H9 (cell line): ENCODE results near the gene WDR73. TPM values are rescaled to one million over a fixed set of nuclear protein-coding genes. Genes with fewer than 3 reads are reported as not detected.
A peak's percentile ranks its signal among the peaks of the same experiment; 100 is the strongest.

Experiments used
- DNase-seq: peaks from one replicate; pipeline ENCODE4 v3.0.0-alpha.2; 2017
- H2AFZ ChIP-seq: one replicate; pipeline ENCODE4 v1.6.1; 2013; ENCODE audit warnings: mild to moderate bottlenecking, low read length, control low read depth, moderate library complexity
- H2AK5ac ChIP-seq: 2 replicates; pipeline ENCODE4 v1.6.1; 2013; ENCODE audit warnings: low read length, control low read depth, mixed read lengths; ENCODE audit not compliant: insufficient read length
- H2BK120ac ChIP-seq: one replicate; pipeline ENCODE4 v1.6.1; 2013; ENCODE audit warnings: low read depth, mild to moderate bottlenecking, low read length, control low read depth, inconsistent platforms; ENCODE audit not compliant: poor library complexity, severe bottlenecking
- H2BK12ac ChIP-seq: 2 replicates; pipeline ENCODE4 v1.6.1; 2013; ENCODE audit warnings: low read length, control low read depth, mixed read lengths, low read depth; ENCODE audit not compliant: insufficient read length
- H2BK15ac ChIP-seq: 2 replicates; pipeline ENCODE4 v1.6.1; 2013; ENCODE audit warnings: low read depth, low read length, control low read depth
- H2BK20ac ChIP-seq: one replicate; pipeline ENCODE4 v1.6.1; 2013; ENCODE audit warnings: low read depth, mild to moderate bottlenecking, low read length, control low read depth, inconsistent platforms; ENCODE audit not compliant: poor library complexity, severe bottlenecking
- H2BK5ac ChIP-seq: 2 replicates; pipeline ENCODE4 v1.6.1; 2013; ENCODE audit warnings: low read length, control low read depth, mixed read lengths; ENCODE audit not compliant: insufficient read length
- H3K14ac ChIP-seq: 2 replicates; pipeline ENCODE4 v1.6.1; 2013; ENCODE audit warnings: low read length, control low read depth; ENCODE audit not compliant: insufficient read depth
- H3K18ac ChIP-seq: 2 replicates; pipeline ENCODE4 v1.6.1; 2013; ENCODE audit warnings: low read depth, mild to moderate bottlenecking, mixed read lengths, low read length, control low read depth; ENCODE audit not compliant: insufficient read length
- H3K23ac ChIP-seq: 2 replicates; pipeline ENCODE4 v1.6.1; 2013; ENCODE audit warnings: low read length, control low read depth, mixed read lengths, low read depth; ENCODE audit not compliant: insufficient read length
- H3K23me2 ChIP-seq: 2 replicates; pipeline ENCODE4 v1.6.1; 2013; ENCODE audit warnings: low read depth, mild to moderate bottlenecking, mixed read lengths, low read length, control low read depth; ENCODE audit not compliant: insufficient read length, poor library complexity, severe bottlenecking
- H3K27ac ChIP-seq: 2 replicates; pipeline ENCODE4 v1.5.1; 2013; ENCODE audit warnings: low read length, control low read depth, mixed read lengths, low read depth; ENCODE audit not compliant: insufficient read length
- H3K27me3 ChIP-seq: 2 replicates; pipeline ENCODE4 v1.6.1; 2013; ENCODE audit warnings: low read length, control low read depth, inconsistent platforms; ENCODE audit not compliant: insufficient read depth
- H3K4ac ChIP-seq: 2 replicates; pipeline ENCODE4 v1.6.1; 2013; ENCODE audit warnings: low read depth, mild to moderate bottlenecking, control low read depth, inconsistent platforms, low read length, moderate library complexity
- H3K4me1 ChIP-seq: 2 replicates; pipeline ENCODE4 v1.6.1; 2013; ENCODE audit warnings: low read length, control low read depth, inconsistent platforms; ENCODE audit not compliant: insufficient read depth
- H3K4me2 ChIP-seq: 2 replicates; pipeline ENCODE4 v1.6.1; 2013; ENCODE audit warnings: low read length, control low read depth, mixed read lengths; ENCODE audit not compliant: insufficient read length, insufficient read depth
- H3K56ac ChIP-seq: 2 replicates; pipeline ENCODE4 v1.6.1; 2013; ENCODE audit warnings: low read depth, mild to moderate bottlenecking, mixed read lengths, low read length, control low read depth; ENCODE audit not compliant: insufficient read length
- H3K79me1 ChIP-seq: 2 replicates; pipeline ENCODE4 v1.6.1; 2013; ENCODE audit warnings: low read depth, mild to moderate bottlenecking, moderate library complexity, low read length, control low read depth, inconsistent platforms; ENCODE audit not compliant: insufficient read depth, poor library complexity, severe bottlenecking
- H3K79me2 ChIP-seq: 2 replicates; pipeline ENCODE4 v1.6.1; 2013; ENCODE audit warnings: low read length, control low read depth, inconsistent platforms; ENCODE audit not compliant: insufficient read depth
- H3K9ac ChIP-seq: 2 replicates; pipeline ENCODE4 v1.6.1; 2013; ENCODE audit warnings: low read length, control low read depth, mixed read lengths; ENCODE audit not compliant: insufficient read length; ENCODE audit errors: extremely low read depth
- H3K9me3 ChIP-seq: one replicate; pipeline ENCODE4 v1.6.1; 2013; ENCODE audit warnings: low read depth, low read length, inconsistent platforms; ENCODE audit not compliant: control insufficient read depth
- H3T11ph ChIP-seq: one replicate; pipeline ENCODE4 v1.6.1; 2013; ENCODE audit warnings: mild to moderate bottlenecking, low read length, control low read depth, inconsistent platforms
- H4K20me1 ChIP-seq: one replicate; pipeline ENCODE4 v1.6.1; 2013; ENCODE audit not compliant: control insufficient read depth, insufficient read length, insufficient read depth
- H4K5ac ChIP-seq: 2 replicates; pipeline ENCODE4 v1.6.1; 2013; ENCODE audit warnings: low read depth, mild to moderate bottlenecking, mixed read lengths, low read length, control low read depth; ENCODE audit not compliant: insufficient read length
- H4K8ac ChIP-seq: replicated peaks from 2 replicates; pipeline ENCODE4 v1.6.1; 2013; ENCODE audit warnings: low read length, control low read depth, mixed read lengths, low read depth; ENCODE audit not compliant: insufficient read length
- H4K91ac ChIP-seq: 2 replicates; pipeline ENCODE4 v1.6.1; 2013; ENCODE audit warnings: low read depth, mild to moderate bottlenecking, moderate library complexity, mixed read lengths, low read length, control low read depth; ENCODE audit not compliant: insufficient read length
- H3K27ac Mint-ChIP-seq, 3 experiments: 2 replicates in 2 of 3; 3 replicates in 1 of 3; pipeline ENCODE4 v1.8.0; 2020 to 2021; ENCODE audit warnings: mixed read lengths in 3 of 3, mild to moderate bottlenecking in 1 of 3, moderate library complexity in 1 of 3
- H3K27me3 Mint-ChIP-seq: 2 replicates; pipeline ENCODE4 v1.8.0; 2021; ENCODE audit warnings: low read depth, mild to moderate bottlenecking, moderate library complexity, mixed read lengths
- H3K36me3 Mint-ChIP-seq, 3 experiments: 2 replicates in 2 of 3; 3 replicates in 1 of 3; pipeline ENCODE4 v1.8.0; 2020 to 2021; ENCODE audit warnings: low read depth in 3 of 3, mixed read lengths in 3 of 3; ENCODE audit not compliant: insufficient read depth in 1 of 3
- H3K4me1 Mint-ChIP-seq, 2 experiments: 2 replicates each; pipeline ENCODE4 v1.8.0; 2020; ENCODE audit warnings: mixed read lengths in 2 of 2
- H3K4me3 Mint-ChIP-seq, 2 experiments: 2 replicates in 1 of 2; 3 replicates in 1 of 2; pipeline ENCODE4 v1.8.0; 2020 to 2021; ENCODE audit warnings: mild to moderate bottlenecking in 2 of 2, mixed read lengths in 2 of 2, moderate library complexity in 1 of 2
- H3K9me3 Mint-ChIP-seq, 2 experiments: 2 replicates in 1 of 2; 3 replicates in 1 of 2; pipeline ENCODE4 v1.8.0; 2020; ENCODE audit warnings: mild to moderate bottlenecking in 2 of 2, mixed read lengths in 2 of 2, moderate library complexity in 1 of 2
- WGBS: extraction: QIAGEN DNeasy Blood & Tissue Kit; methylation state at CpG from one replicate; pipeline ENCODE4 v1.1.7; 2013; ENCODE audit warnings: missing lambda C conversion rate, low lambda C conversion rate, mixed read lengths; ENCODE audit not compliant: insufficient read length; ENCODE audit errors: extremely low coverage; 5-methylcytosine and 5-hydroxymethylcytosine counted together
- total RNA-seq: library from RNA; stranded (reverse); gene quantifications from 2 replicates; pipeline ENCODE4 v1.2.1, GENCODE V29; 2021
- TF ChIP-seq, protein P1 (sequence below): fragments of 200-600 bp; sonication (generic); conservative IDR thresholded peaks from 3 replicates; pipeline ENCODE4 v1.8.0; 2021; ENCODE audit warnings: antibody characterized with exemption, mild to moderate bottlenecking

WDR73 gene
- total RNA-seq, 1 experiment from 2014 or later = 41.6 TPM

GRCh38 chr15:84616235-84616634, 37.8 kb downstream of the WDR73 start:
- Histone ChIP-seq H2BK12ac (no peak overlapping the region), H3K79me1 (peaks cover 9% of the 10 kb centered on the region), H2AFZ (no peak overlapping the region), H3K27ac (no peak overlapping the region), H3K27me3 (no peaks in the 10 kb centered on the region), H3K9ac (no peak overlapping the region), H3K56ac (no peak overlapping the region), H3K18ac (no peak overlapping the region), H3K14ac (no peak overlapping the region), H2AK5ac (no peak overlapping the region), H3K23ac (no peak overlapping the region), H3K4me1 (peaks cover 2% of the 10 kb centered on the region; the same call in 1 of the 2 replicates), H4K91ac (no peak overlapping the region), H2BK20ac (no peak overlapping the region), H3K4ac (no peak overlapping the region), H2BK120ac (no peak overlapping the region), H2BK5ac (no peak overlapping the region), H4K5ac (no peak overlapping the region), H3K4me2 (no peak overlapping the region), H3K23me2 (no peaks in the 10 kb centered on the region), H2BK15ac (no peak overlapping the region), H3T11ph (no peak overlapping the region), H3K9me3 (peaks cover 19% of the 10 kb centered on the region), H4K20me1 (no peaks in the 10 kb centered on the region), H3K79me2 (peaks cover 20% of the 10 kb centered on the region; the same call in 1 of the 2 replicates), H4K8ac (no peak overlapping the region)
- TF ChIP-seq, protein P1, sequence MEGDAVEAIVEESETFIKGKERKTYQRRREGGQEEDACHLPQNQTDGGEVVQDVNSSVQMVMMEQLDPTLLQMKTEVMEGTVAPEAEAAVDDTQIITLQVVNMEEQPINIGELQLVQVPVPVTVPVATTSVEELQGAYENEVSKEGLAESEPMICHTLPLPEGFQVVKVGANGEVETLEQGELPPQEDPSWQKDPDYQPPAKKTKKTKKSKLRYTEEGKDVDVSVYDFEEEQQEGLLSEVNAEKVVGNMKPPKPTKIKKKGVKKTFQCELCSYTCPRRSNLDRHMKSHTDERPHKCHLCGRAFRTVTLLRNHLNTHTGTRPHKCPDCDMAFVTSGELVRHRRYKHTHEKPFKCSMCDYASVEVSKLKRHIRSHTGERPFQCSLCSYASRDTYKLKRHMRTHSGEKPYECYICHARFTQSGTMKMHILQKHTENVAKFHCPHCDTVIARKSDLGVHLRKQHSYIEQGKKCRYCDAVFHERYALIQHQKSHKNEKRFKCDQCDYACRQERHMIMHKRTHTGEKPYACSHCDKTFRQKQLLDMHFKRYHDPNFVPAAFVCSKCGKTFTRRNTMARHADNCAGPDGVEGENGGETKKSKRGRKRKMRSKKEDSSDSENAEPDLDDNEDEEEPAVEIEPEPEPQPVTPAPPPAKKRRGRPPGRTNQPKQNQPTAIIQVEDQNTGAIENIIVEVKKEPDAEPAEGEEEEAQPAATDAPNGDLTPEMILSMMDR = no peak
- no CpG with 5 or more reads among the region's 3 CpGs for WGBS
- H3K4me1 Mint-ChIP-seq = peaks cover 8 to 14% of the 10 kb centered on the region in 2 experiments; a peak in 3 of 4 replicates
- H3K36me3 Mint-ChIP-seq = peaks cover 32 to 77% (median 61%) of the 10 kb centered on the region in 3 experiments
- H3K27ac Mint-ChIP-seq = peak overlapping the region in 1 of 3 experiments; percentile 87; a peak in 2 of 7 replicates
- H3K27me3 Mint-ChIP-seq = peaks cover 8% of the 10 kb centered on the region
- H3K9me3 Mint-ChIP-seq = peaks cover 20 to 42% of the 10 kb centered on the region in 2 experiments
- no peak overlapping the region for H3K4me3 Mint-ChIP-seq
- DNase-seq = no peak
